Smooth muscle cell (in vitro differentiated cells): ENCODE results near the gene EHBP1. TPM values are rescaled to one million over a fixed set of nuclear protein-coding genes. Genes with fewer than 3 reads are reported as not detected.

Experiments used
- DNase-seq: peaks from one replicate; lab custom pipeline; 2025; ENCODE audit not compliant: unreplicated experiment; lab: John Stamatoyannopoulos, UW
- H2AFZ ChIP-seq: fragments of 200-600 bp; sonication (generic); 2 replicates; pipeline ENCODE4 v1.6.0; 2016; ENCODE audit warnings: antibody characterized with exemption, low read depth, mild to moderate bottlenecking
- H3F3A ChIP-seq: fragments of 200-600 bp; sonication (generic); 2 replicates; pipeline ENCODE4 v1.6.0; 2017; ENCODE audit warnings: antibody characterized with exemption, low read depth
- H3K27ac ChIP-seq: fragments of 200-600 bp; sonication (generic); 2 replicates; pipeline ENCODE4 v1.5.1; 2016; ENCODE audit warnings: low read depth, mild to moderate bottlenecking
- H3K27me3 ChIP-seq: fragments of 200-600 bp; sonication (generic); 2 replicates; pipeline ENCODE4 v1.6.1; 2016; ENCODE audit warnings: low read depth, mild to moderate bottlenecking
- H3K36me3 ChIP-seq: fragments of 200-600 bp; sonication (generic); 2 replicates; pipeline ENCODE4 v1.5.1; 2016; ENCODE audit warnings: low read depth
- H3K4me1 ChIP-seq: fragments of 200-600 bp; sonication (generic); 2 replicates; pipeline ENCODE4 v1.5.1; 2016; ENCODE audit warnings: low read depth
- H3K4me2 ChIP-seq: fragments of 200-600 bp; sonication (generic); 2 replicates; pipeline ENCODE4 v1.6.0; 2016; ENCODE audit warnings: mild to moderate bottlenecking
- H3K4me3 ChIP-seq: fragments of 200-600 bp; sonication (generic); 2 replicates; pipeline ENCODE4 v1.5.1; 2016; ENCODE audit warnings: mild to moderate bottlenecking
- H3K79me2 ChIP-seq: fragments of 200-600 bp; sonication (generic); 2 replicates; pipeline ENCODE4 v1.6.0; 2016; ENCODE audit warnings: low read depth, mild to moderate bottlenecking
- H3K9ac ChIP-seq: fragments of 200-600 bp; sonication (generic); 2 replicates; pipeline ENCODE4 v1.6.0; 2016; ENCODE audit warnings: low read depth
- H3K9me3 ChIP-seq: fragments of 200-600 bp; sonication (generic); replicated peaks from 2 replicates; pipeline ENCODE4 v1.5.1; 2016; ENCODE audit warnings: low read depth
- H4K20me1 ChIP-seq: fragments of 200-600 bp; sonication (generic); 2 replicates; pipeline ENCODE4 v1.6.0; 2016; ENCODE audit warnings: low read depth
- CTCF ChIP-seq: fragments of 200-600 bp; sonication (generic); IDR thresholded peaks from 2 replicates; pipeline ENCODE4 v1.5.1; 2017; ENCODE audit warnings: borderline replicate concordance, mild to moderate bottlenecking, antibody characterized with exemption; ENCODE audit not compliant: insufficient read depth, poor library complexity, severe bottlenecking
- WGBS: methylation state at CpG from one replicate; pipeline ENCODE4 v1.1.7; 2016; ENCODE audit warnings: low lambda C conversion rate; 5-methylcytosine and 5-hydroxymethylcytosine counted together
- polyA plus RNA-seq: library from polyadenylated mRNA; unstranded; fragments of >200 nt; fragmentation: Nextera tagmentation; extraction: Ambion mirVana; gene quantifications from 2 replicates; pipeline ENCODE4 v1.2.1, GENCODE V29; 2016
- total RNA-seq: library from RNA; depleted of rRNA; stranded (reverse); fragments of >200 nt; gene quantifications from 2 replicates; pipeline ENCODE4 v1.2.3, GENCODE V29; 2014

The EHBP1 gene
- total and polyA plus RNA-seq, 2 experiments from 2014 or later = 9.3 to 45.9 TPM

- H3F3A ChIP-seq = no peaks in the 10 kb centered on the region
- no peak for TF ChIP-seq CTCF
- no peak overlapping the region for H2AFZ ChIP-seq
- H3K27ac ChIP-seq = no peak overlapping the region
- H4K20me1 ChIP-seq = no peaks in the 10 kb centered on the region
- no peak for DNase-seq
- H3K27me3 ChIP-seq = no peaks in the 10 kb centered on the region
- no peak overlapping the region for H3K9ac ChIP-seq
- peaks cover 7% of the 10 kb centered on the region for H3K36me3 ChIP-seq
- no peak overlapping the region for H3K4me3 ChIP-seq
- peaks cover 13% of the 10 kb centered on the region for H3K9me3 ChIP-seq
- no peaks in the 10 kb centered on the region for H3K4me1 ChIP-seq
- no peak overlapping the region for H3K4me2 ChIP-seq
- no peaks in the 10 kb centered on the region for H3K79me2 ChIP-seq
Measured at GRCh38 chr2:62845256-62845655, 139.7 kb downstream of the EHBP1 start.

- H3K4me2 ChIP-seq = no peak overlapping the region
- H3K27ac ChIP-seq = no peak overlapping the region
- no peak for DNase-seq
- H3K9me3 ChIP-seq = no peaks in the 10 kb centered on the region
- H3K9ac ChIP-seq = no peak overlapping the region
- H3K36me3 ChIP-seq = peaks cover 9% of the 10 kb centered on the region
- H3K79me2 ChIP-seq = no peaks in the 10 kb centered on the region
- H3K27me3 ChIP-seq = no peaks in the 10 kb centered on the region
- H4K20me1 ChIP-seq = no peaks in the 10 kb centered on the region
- H2AFZ ChIP-seq = no peak overlapping the region
- no peaks in the 10 kb centered on the region for H3F3A ChIP-seq
- no peak overlapping the region for H3K4me3 ChIP-seq
- H3K4me1 ChIP-seq = no peaks in the 10 kb centered on the region
- TF ChIP-seq CTCF = no peak
Measured at GRCh38 chr2:62852254-62852653, 146.7 kb downstream of the EHBP1 start.

GRCh38 chr2:62854600-62855514, 149.3 kb downstream of the EHBP1 start:
- no peak for DNase-seq
- H3K9me3 ChIP-seq = no peaks in the 10 kb centered on the region
- peaks cover 9% of the 10 kb centered on the region for H3K36me3 ChIP-seq
- H3K4me3 ChIP-seq = no peak overlapping the region
- 94% methylated on average over 14 of the region's 14 CpGs for WGBS
- no peak overlapping the region for H3K27ac ChIP-seq
- H2AFZ ChIP-seq = no peak overlapping the region
- no peaks in the 10 kb centered on the region for H3K4me1 ChIP-seq
- H3F3A ChIP-seq = no peaks in the 10 kb centered on the region
- H3K9ac ChIP-seq = no peak overlapping the region
- no peaks in the 10 kb centered on the region for H3K79me2 ChIP-seq
- no peaks in the 10 kb centered on the region for H3K27me3 ChIP-seq
- no peak for TF ChIP-seq CTCF
- H3K4me2 ChIP-seq = no peak overlapping the region
- H4K20me1 ChIP-seq = no peaks in the 10 kb centered on the region
